ENCODE results near the gene BDH1.
"Not testable (repeated sequence)": the region's sequence is repeated elsewhere in the genome, so short reads cannot be mapped to it uniquely, and the experiment has no call there.

BDH1 gene

GRCh38 chr3:197555281-197556261 is at the start of gene BDH1:
Gene BDH1, minus strand, starts transcription at chr3:197555968. Its CDS starts 9,525 bp downstream, at chr3:197546443.
- DNase-seq = peak; percentile 19

- no peak for DNase-seq
Measured at GRCh38 chr3:197603317-197603933, 47.7 kb upstream of the BDH1 start.

- not testable (repeated sequence) for DNase-seq
Measured at GRCh38 chr3:197602351-197602750, 46.6 kb upstream of the BDH1 start.

- not testable (repeated sequence) for DNase-seq
Measured at GRCh38 chr3:197601566-197601840, 45.7 kb upstream of the BDH1 start.

- DNase-seq = no peak
Measured at GRCh38 chr3:197600796-197601565, 45.2 kb upstream of the BDH1 start.

- DNase-seq = peak; percentile 81
Measured at GRCh38 chr3:197599089-197599765, 43.5 kb upstream of the BDH1 start.

- DNase-seq = no peak
Measured at GRCh38 chr3:197598404-197598980, 42.7 kb upstream of the BDH1 start.

GRCh38 chr3:197597335-197597734 is 41.6 kb upstream of the BDH1 start:
- DNase-seq = no peak

- DNase-seq = no peak
Measured at GRCh38 chr3:197595470-197596185, 39.9 kb upstream of the BDH1 start.

- no peak for DNase-seq
Measured at GRCh38 chr3:197593046-197593380, 37.2 kb upstream of the BDH1 start.

- no peak for DNase-seq
Measured at GRCh38 chr3:197592361-197593045, 36.7 kb upstream of the BDH1 start.

- DNase-seq = no peak
Measured at GRCh38 chr3:197591816-197592215, 36.0 kb upstream of the BDH1 start.

- DNase-seq = no peak
Measured at GRCh38 chr3:197590313-197590962, 34.7 kb upstream of the BDH1 start.

- DNase-seq = no peak
Measured at GRCh38 chr3:197589545-197589944, 33.8 kb upstream of the BDH1 start.

- DNase-seq = not testable (repeated sequence)
Measured at GRCh38 chr3:197586768-197587167, 31.0 kb upstream of the BDH1 start.

GRCh38 chr3:197586181-197586580 is 30.4 kb upstream of the BDH1 start:
- DNase-seq = no peak

GRCh38 chr3:197584733-197585132 is 29.0 kb upstream of the BDH1 start:
- DNase-seq = no peak

- no peak for DNase-seq
Measured at GRCh38 chr3:197583371-197583770, 27.6 kb upstream of the BDH1 start.

- no peak for DNase-seq
Measured at GRCh38 chr3:197580253-197580691, 24.5 kb upstream of the BDH1 start.

- DNase-seq = no peak
Measured at GRCh38 chr3:197578376-197578775, 22.6 kb upstream of the BDH1 start.
